Amniotic epithelial cell (primary cell): ENCODE data around the gene CHST15.

Source experiments
- DNase-seq: peaks from one replicate; pipeline ENCODE4 v3.0.0-alpha.2; 2010; ENCODE audit warnings: low read depth

CHST15 gene

DNA sequence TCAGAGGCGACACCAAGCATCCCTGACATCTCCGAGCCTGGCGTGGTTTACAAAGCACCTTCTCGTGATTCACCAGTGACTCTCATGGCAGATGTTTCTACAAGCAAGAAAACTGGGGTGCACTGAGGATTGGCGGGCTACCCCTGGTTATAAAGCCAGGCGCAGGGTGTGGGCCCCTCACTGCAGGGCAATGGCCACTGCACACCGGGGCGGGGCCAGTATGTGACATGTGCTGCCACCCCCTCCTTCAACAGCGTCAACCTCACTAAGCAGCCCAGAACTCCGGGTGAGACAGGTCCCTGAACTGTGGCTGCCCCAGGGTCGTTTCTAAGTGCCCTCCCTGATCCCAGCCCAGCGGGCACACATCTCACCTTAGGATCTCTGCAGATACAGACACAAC, 63.8 kb downstream of the CHST15 start:
- no peak for DNase-seq

DNA sequence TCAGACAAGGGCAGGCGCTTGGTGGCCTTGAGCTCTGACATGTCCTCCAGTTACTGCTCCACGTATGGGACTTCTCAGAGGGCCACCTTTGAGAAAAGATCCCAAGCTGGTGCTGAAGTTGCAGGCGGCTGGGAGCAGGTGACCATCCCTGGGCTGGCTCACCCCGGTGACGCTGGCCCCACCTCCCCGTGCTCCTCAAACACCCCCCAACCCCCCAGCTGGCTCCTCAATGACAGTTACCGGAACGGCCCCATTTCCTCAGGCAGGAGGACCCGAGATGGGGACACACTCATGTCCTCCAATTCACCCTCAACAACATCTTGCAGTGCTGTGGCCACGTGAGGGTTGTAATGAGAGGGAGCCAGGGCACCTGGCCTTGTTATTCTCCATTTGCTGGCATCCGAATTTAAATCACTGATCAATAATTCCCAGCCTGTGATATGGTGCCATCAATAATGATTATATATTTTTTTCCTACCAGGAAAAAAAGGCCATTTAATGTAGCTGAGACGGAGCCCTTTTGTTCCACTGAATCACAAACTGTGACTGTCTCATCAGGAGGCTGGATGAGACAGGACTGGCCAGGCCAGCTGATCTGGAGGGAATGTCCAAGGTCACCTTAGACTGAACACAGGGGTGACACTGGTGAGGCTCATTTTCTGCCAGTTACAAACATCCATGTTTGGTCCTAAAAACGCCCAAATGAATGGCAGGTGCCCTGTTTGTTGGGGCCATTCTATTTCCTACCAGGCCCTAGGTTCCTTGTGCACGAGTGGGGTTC, 64.5 kb downstream of the CHST15 start:
- DNase-seq, result no peak

DNA sequence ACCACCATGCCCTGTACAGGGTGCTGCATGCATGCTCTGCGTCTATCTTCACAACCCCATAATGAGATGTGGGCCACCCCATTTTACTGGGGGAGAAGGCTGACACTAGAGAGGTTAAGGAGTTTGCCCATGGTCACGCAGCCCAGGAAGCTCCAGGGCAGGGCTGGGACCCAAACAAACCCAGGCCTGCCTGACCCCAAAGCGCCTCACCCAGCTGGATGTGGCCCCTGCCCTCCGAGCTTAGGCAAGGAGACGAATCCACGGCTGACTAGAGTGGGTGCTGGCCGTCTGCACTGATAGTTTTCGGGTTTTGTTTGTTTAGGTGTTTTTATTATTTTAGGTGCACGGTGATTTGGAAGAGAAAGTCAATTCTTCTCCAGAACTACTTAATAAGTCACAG, 65.7 kb downstream of the CHST15 start:
- DNase-seq, result no peak

DNA sequence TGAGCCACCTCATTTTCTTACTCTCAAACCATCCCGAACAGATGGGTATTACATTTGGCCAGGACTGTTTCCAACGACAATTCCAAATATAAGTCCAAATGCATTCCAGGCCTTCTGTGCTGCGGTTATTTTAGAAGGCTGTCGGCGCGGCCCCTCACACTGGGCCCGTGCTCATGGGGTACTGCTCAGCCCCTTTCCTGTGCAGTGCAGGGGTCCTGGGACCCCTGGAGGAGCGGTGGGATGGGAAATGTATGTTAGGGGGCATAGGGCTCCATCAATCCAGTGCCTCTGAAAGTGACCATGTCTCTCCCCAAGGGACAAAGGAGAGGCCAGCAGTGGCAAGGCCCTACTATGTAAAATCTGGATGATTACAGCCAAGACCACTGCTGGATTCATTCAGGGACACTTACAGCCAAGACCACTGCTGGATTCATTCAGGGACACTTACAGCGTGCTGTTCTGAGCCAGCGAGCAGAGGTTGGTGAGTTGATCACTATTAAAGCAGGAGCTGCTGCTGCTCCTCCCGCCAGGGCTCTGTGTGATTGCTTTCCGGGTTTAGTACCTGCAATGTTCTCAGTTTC, 66.3 kb downstream of the CHST15 start:
- no peak for DNase-seq

DNA sequence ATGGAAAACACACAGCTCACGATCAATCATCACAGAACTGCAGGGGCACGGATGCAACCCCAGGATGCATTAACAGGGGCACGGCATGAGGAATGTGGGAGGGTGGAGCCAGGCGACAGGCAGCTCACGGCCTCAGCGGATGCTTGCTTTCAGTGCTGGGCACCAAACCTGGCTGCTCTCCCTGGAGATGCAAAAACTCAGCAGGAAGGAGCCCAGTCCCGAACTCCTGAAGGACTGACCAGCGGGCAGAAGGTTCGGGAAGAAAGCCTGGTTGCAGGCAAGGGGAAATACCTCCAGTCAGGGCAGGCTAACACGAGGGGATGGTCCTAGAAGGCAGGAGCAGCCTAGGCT, 66.8 kb downstream of the CHST15 start:
- no peak for DNase-seq

DNA sequence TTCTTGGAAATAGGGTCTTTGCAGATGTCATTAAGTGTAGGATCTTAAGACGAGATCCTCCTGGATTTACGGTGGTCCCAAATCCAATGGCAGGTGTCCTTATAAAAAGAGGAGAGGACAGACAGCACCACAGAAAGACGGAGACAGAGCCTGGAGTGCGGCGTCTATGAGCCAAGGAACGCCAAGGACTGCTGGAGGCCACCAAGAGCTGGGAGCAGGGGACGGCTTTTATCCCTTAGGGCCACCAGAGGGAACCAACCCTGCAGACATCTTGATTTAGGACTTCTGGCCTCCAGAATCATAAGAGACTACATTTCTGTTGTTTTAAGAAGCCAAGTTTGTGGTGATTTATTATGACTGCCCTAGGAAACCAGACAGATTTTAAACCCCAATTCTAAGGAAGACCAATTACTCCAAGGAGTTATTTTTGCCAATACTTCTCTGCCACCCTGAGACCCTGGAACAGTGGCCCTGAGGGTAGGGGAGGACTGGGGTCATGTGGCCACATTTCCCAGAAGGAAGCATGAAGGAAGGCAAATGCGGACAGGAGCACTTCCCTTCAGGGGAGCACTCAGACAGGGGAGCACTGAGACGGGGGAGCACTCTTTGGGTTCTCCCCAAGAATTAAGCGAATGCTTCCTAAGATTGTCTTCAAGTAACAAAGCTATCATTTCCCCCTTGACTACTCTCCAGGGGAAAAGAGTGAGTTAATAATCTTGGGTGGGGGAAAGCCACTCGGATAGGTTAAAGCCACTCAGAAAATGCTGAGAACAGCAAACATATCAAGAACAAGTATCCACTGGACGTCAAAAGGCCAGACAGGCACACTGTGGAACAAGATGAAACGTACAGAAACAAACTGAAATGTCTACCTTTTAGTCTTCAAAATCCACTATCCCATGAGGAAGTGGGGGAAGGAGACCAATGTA, 67.5 kb downstream of the CHST15 start:
- no peak for DNase-seq

DNA sequence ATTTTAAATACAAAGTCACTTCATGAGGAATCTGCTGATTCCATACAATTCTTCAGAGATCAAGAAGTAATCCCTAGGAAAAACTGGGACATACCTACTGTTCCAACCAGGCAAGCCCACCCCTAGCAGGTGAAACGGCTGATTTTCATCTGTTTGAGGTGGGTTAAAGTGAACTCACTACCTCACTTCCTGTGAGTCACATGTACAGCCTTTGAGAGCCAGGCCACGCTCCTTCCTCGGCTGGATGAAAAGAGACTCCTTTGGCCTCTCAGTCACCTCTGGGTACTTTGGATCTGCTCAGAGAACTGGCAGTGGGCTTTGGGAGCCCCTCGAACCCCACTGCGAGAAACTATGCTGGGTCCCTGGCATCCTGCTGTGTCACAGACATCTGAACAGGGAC, 68.2 kb downstream of the CHST15 start:
- no peak for DNase-seq

DNA sequence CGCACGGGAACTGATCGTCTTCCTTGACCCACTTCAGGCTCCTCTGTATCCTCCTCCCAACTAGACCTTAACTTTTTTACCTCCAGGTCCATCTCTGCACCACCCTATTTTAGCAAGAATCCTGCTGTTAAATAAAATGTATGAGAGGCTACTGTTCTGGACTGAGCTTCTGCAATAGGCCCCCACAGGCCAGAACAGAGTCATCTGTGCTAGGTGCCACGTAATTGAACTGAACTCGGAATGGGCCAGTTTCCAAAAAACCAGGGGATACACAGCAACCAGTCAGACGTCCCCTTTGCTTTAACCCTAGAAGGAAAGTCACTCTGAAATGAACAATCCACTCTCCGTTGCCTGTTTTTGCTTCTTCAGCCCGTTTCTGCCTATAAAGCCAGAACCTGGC, 71.3 kb downstream of the CHST15 start:
- DNase-seq, result no peak

DNA sequence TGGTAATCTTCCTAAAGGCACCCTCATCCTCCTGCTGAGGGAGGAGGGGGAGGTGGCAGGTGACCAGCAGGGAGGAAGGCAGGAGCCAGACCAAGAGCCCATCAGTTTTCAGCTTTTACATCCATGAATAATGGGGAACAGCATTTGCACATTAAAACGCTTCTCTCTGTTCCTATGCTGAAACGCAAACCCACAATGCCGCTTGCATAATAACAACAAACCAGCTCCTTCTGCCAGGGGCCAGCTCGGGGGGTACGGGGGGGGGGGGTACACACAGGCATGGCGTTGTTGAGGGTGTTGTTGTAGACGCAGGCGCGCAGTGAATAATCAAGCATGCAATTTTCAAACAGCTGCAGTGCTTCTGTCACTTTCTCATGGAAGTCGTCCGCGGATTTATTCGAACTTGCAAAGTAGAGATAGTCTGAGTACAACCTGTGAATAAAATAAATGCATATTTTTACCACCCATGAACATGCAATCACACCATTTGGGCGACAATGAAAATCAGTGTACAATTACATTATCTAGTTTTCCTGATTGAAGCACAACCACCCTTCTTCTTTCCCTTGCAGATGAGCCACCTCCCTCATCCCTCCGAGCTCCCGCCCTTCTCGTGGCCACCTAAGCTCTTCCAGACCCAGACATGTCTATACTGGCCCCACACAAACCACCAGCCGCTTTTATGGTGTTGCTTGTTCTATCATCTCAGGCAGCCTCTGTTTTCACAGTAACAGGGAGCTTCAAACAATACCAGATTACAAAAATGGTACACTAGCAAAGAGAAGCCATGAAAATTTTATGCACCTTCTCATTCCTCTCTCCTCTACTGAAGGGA, 72.2 kb downstream of the CHST15 start:
- DNase-seq, result no peak

DNA sequence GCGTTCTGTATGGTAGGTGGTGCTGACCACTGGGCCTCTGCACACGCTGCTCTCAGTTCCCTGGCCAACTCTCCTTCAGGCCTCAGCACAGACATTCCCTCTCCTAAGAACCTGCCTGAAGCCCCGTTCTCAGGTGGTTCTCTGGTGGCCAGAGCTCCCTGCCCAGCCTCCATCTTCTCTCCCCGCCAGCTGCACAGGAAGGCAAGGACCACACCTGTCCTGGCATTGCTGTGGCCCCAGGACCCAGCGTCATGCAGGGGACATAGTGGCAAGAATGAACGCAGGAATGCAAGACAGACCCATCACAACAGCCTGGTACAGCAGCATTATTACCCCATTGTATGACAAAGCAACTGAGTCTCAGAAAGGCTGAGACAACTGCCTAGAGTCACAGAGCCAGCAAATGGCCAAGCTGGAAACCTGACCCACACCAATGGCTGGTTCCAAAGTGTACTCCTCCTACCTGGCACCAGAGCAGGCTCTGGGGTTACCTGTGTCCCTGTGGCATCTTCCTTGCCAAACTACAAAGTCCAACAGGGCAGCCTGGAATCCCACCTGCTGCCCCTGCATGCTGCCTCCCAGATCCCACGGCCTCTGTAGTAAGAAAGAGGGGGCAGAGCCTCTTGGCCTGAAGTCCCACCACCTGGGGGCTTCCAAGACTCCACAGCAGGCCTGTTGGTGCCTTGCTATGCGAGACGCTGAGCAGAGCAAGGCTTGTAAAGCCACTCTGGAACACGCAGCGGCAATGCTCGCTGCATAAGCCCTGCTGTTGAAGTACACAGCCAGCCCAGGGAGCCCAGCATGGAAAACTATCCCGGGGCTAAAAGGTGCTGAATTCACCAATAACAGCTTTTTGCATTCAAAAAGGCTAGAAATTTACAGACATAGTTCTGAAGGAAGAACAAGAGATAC, 73.3 kb downstream of the CHST15 start:
- no peak for DNase-seq

DNA sequence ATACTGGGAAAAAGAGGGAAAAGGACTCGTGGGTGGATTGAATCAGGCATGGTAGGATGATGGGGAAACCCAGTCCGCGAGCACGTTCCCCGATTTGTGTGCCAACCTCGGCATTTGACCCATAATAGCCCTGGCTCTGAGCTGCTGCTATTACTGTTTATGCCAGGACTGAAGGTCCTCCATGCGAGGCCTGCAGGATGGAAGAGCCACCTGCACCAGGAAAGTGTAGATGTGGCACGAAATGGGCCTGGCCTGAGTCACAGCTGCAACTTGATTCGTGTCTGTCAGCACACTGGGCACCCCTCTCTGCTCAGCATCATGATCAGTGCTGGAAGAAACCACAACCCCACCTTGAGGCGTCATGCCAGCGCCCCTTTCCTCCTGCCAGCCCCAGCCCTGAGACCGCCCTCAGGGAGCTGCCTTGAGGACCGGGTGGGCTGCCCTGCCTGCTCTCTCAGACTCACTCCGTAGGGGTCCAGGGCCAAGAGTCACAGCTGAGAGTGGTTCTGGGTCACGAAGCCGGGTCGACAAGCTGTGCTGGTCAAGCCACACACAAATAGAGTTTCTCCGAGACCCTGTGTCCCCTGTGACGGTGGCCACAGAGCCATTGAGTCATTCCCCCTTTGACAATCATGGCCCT, 74.4 kb downstream of the CHST15 start:
- DNase-seq, result no peak

DNA sequence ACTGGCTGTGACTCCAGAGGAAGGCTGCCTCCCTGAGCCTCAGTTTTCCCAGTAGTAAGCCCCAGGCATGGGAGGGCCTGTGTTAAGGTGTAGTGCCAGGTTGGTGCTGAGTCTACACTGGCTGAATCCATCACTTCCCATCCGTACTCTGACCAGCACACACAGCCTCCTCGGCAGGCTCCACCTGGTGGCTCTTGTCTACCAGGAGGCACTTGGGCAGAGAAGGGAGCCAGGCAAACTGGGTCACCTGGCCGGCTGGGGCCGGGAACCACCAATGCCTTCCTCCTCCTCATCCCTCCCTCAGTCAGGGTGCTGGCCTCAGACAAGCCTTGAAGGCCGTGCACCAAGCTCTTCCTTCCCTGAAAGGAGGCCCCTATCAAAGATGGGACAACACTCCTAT, 75.7 kb downstream of the CHST15 start:
- DNase-seq, result no peak

DNA sequence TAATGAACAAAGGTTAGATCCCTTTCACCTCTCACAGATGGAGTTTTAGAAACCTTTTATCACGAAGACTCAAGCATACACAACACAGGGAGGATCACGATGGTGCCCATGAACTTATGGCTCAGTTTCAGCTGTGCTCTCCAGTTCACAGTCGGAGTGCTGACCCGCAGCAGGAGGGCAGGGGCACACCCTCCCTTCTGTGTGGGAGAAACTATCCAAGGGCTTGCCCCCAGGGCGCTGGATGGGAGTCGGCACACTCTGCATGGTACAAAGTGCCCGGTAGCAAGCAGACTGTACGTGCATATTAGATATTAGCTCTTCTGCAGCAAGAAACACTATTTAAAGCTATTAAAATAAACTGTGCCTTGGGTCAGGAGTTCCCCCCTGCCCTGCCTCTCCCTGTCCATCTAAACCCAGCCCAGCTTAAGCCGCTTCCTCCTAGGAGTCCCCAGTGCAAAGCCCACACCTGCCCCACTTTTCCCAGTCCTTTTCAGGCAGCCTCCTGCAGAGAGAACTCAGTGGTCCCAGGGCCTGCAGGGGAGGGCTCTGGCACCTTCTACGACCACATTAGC, 76.5 kb downstream of the CHST15 start:
- no peak for DNase-seq

DNA sequence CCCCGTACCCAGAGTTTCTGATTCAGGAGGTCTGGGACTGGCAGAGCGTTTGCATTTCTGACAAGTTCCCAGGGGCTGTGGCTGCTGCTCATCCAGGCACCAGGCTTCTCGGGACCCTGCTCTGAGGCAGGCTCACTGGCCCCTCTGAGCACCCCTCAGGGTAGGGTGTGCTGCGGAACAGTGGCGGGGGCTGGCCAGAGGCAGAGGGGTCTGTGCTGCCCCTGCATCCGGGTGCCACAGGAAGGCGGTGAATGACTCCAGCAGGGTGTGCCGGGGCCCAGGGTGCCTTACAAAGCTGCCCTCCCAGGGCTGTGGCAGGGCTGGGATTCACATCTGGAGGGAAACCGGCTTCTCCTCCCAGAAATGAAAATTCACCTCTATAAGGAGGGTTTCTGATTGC, 77.4 kb downstream of the CHST15 start:
- no peak for DNase-seq

DNA sequence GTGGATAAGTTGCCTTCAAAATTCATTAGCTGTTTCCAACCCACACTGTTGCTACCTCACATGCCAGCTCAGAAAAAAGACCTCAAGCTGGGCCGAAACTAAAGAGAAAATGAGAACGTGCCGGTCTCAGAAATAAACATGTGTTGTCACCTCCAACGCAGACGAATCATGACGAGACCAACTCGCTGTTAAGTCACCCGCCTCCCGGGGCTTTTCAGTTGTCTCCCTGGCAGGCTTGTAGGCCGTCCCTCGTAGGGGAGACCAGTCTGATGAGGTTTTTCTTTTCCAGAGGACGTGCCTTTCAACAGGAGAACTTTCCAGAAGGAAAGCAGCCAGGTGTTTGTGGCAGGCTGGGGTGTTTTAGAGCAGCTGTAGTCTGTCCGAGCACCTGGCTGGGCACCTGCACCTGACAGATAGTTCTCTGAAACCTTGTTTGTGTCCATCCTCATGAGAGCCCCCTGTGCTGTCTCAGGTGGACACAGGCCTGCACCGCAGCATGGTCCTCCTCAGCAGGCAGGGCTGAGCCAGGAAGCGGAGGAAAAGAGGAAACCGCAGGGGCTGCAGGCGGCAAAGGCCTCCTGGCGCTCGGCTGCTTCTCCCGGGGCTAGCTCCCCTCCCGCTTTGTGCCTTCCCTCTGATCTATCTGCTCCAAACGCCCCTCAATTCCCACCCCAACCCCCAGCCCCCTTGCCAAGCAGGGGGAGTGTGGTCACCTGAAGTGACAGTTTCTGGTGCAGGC, 78.8 kb downstream of the CHST15 start:
- no peak for DNase-seq

DNA sequence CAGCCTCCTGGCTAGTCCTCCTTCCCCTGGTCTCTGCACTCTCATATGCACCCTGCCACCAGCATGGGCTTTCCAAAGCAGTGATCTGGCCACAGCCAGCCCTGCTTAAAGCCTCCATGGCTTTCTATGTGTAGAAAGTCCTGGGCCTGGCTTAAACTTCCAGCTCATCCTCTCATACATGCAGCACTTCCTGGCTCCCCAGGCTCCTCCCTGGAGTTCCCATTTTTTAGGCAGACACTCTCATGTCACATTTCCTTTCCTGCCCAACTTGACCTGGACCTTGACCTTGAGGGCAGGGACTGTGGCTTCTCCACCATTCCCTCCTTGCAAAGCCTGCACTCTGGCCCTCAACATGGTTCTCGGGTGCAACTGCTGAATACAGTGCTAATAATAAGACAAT, 79.5 kb downstream of the CHST15 start:
- no peak for DNase-seq

DNA sequence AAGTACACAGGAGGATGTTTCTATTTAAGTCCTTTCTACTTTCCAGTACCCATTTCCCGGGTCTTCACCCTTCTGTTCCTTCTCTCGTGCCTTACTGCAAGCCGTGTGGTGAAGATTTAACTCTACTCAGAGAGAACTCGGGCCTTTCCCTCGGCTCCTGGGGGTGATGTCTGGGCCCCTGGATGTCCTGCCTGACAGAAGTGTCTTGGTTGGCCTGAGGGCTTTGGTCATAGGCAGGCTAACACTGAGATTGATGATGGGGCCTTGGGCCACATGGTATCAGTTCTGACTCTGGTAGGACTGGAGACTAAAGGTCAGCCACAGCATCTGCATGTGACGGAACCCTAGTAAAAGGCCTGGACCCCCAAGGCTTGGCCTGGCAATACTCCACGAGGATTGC, 80.4 kb downstream of the CHST15 start:
- DNase-seq, result no peak

DNA sequence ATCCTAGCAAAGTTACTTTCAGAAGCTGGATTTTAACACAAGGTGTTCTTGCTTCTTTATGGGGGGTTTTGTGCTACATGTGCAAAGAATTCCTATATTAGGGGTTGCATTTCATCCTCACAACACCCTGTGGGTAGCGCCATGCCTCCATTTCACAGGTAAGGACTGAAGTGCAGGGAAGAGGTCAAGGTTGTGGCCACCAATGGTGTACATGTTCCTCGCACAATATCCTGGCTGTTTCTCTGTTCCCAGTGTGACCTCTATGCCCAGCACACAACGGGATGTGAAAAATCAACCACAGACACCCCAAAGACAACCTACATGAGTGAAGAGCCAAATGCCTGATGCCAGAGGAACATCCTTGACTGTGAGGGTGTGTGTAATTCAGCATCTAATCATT, 80.8 kb downstream of the CHST15 start:
- no peak for DNase-seq

DNA sequence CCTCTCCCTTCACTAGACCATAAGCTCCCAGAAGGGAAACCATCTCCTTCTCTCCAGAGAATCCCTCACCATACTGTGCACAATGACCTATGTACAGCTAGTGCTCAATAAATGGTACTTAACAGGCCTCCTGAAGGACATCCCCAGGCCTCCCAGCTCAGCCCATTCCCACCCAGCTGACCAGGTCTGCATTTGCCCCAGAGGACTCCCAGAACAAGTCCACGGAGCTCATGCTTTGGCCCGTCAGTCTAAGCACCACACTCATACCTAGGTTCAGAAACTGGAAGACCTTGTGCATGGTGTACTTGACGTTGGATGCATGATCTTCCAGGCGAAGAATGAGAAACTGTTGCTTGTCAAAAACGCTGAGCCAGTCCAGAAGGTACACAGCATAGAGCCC, 81.3 kb downstream of the CHST15 start:
- DNase-seq, result no peak

DNA sequence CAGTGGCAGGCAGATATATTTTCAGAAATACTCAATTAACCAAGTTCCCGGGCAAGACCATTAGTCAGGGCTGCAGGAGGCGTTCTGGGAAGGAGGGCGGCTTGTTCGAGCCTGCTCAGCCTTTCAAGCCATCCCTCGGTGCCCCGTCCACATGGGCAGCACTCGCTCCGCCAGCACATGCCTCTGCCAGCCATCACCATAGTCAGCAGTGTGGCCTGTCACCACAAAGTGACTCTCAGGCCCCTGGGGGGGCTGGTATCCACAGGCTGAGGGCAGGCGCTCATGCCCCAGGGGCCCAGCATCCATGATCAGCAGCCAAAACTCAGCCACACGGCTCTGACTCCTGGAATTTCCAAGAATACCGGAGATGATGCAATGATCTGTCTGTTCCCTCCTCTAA, 81.9 kb downstream of the CHST15 start:
- no peak for DNase-seq
